KMS-11 (cell line): ENCODE results near the gene FCHSD1.
A peak's percentile ranks its signal among the peaks of the same experiment; 100 is the strongest.

Experiments used
- H2AFZ ChIP-seq: fragments of 200-600 bp; sonication (generic); 2 replicates; pipeline ENCODE4 v1.6.1; 2016; ENCODE audit warnings: antibody characterized with exemption, mixed run types, low read depth
- H3K27ac ChIP-seq: fragments of 200-600 bp; sonication (generic); 2 replicates; pipeline ENCODE4 v1.6.1; 2016; ENCODE audit warnings: mild to moderate bottlenecking, mixed run types
- H3K27me3 ChIP-seq: fragments of 200-600 bp; sonication (generic); 2 replicates; pipeline ENCODE4 v1.6.1; 2017; ENCODE audit warnings: mild to moderate bottlenecking, low read depth, mixed run types, moderate library complexity; ENCODE audit not compliant: insufficient read depth
- H3K36me3 ChIP-seq: fragments of 200-600 bp; sonication (generic); 2 replicates; pipeline ENCODE4 v1.6.1; 2017; ENCODE audit warnings: mild to moderate bottlenecking, mixed run types; ENCODE audit not compliant: insufficient read depth
- H3K4me1 ChIP-seq: fragments of 200-600 bp; sonication (generic); 2 replicates; pipeline ENCODE4 v1.6.1; 2016; ENCODE audit warnings: mild to moderate bottlenecking, low read depth, mixed run types; ENCODE audit not compliant: poor library complexity, severe bottlenecking
- H3K4me2 ChIP-seq: fragments of 200-600 bp; sonication (generic); 2 replicates; pipeline ENCODE4 v1.7.0; 2016; ENCODE audit warnings: mild to moderate bottlenecking, mixed run types
- H3K4me3 ChIP-seq: fragments of 200-600 bp; sonication (generic); IDR thresholded peaks from 2 replicates; pipeline ENCODE4 v1.6.1; 2017; ENCODE audit warnings: low read depth, low read length, mixed read lengths; ENCODE audit not compliant: insufficient read depth
- H3K79me2 ChIP-seq: fragments of 200-600 bp; sonication (generic); 2 replicates; pipeline ENCODE4 v1.6.1; 2016; ENCODE audit warnings: low read depth, mixed run types; ENCODE audit not compliant: insufficient read depth
- H3K9ac ChIP-seq: fragments of 200-600 bp; sonication (generic); 2 replicates; pipeline ENCODE4 v1.6.1; 2016; ENCODE audit warnings: mild to moderate bottlenecking, mixed run types
- H4K20me1 ChIP-seq: fragments of 200-600 bp; sonication (generic); 2 replicates; pipeline ENCODE4 v1.6.1; 2016; ENCODE audit warnings: mild to moderate bottlenecking, mixed run types; ENCODE audit not compliant: insufficient read depth
- TF ChIP-seq, protein P1 (sequence below): fragments of 200-600 bp; sonication (generic); conservative IDR thresholded peaks from 2 replicates; pipeline ENCODE4 v1.6.1; 2017; ENCODE audit warnings: low read depth, mild to moderate bottlenecking, antibody characterized with exemption, low read length, moderate library complexity, mixed read lengths

FCHSD1 gene

DNA sequence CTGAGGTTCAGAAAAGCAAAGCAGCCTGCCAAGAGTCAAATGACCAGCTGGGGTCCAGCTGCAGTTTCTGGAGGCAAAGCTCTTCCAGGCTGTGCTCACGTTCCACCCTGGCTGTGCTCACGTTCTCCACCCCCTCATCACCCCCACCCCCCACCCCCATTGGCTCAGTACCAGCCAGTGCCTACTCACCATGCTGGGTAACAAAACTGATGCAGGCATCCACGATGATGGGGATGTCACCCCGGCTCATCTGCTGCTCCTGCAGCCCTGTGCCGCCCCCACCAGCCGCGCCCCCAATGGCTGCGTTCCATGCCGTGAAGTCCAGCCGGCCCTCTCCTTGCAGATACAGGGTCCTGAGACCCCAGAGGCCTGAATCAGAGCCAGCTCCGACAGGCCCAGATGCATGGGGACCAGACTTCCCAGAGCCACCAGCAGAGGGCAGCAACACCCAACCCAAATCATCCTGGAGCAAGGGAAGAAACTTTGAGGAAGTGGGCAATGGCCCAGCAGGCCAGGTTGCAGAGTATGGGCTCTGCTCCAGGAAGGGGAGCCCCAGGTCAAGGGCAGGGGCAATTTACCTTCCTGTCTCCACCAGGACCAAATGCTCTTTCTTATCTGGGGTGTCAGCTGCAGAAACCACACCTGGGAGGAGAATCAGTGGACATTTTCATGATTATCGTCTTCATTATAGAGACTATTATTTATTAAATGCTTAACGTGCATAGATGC is 13.7 kb upstream of the FCHSD1 start:
- no peak overlapping the region for H3K9ac ChIP-seq
- peak overlapping the region; percentile 77; the same call in 1 of the 2 replicates for H2AFZ ChIP-seq
- H3K27me3 ChIP-seq: no peaks in the 10 kb centered on the region
- H3K79me2 ChIP-seq: no peaks in the 10 kb centered on the region
- no peaks in the 10 kb centered on the region for H3K4me1 ChIP-seq
- H3K4me2 ChIP-seq: no peak overlapping the region
- no peaks in the 10 kb centered on the region for H3K36me3 ChIP-seq
- H4K20me1 ChIP-seq: no peaks in the 10 kb centered on the region
- no peak overlapping the region for H3K27ac ChIP-seq
- TF ChIP-seq, protein P1, sequence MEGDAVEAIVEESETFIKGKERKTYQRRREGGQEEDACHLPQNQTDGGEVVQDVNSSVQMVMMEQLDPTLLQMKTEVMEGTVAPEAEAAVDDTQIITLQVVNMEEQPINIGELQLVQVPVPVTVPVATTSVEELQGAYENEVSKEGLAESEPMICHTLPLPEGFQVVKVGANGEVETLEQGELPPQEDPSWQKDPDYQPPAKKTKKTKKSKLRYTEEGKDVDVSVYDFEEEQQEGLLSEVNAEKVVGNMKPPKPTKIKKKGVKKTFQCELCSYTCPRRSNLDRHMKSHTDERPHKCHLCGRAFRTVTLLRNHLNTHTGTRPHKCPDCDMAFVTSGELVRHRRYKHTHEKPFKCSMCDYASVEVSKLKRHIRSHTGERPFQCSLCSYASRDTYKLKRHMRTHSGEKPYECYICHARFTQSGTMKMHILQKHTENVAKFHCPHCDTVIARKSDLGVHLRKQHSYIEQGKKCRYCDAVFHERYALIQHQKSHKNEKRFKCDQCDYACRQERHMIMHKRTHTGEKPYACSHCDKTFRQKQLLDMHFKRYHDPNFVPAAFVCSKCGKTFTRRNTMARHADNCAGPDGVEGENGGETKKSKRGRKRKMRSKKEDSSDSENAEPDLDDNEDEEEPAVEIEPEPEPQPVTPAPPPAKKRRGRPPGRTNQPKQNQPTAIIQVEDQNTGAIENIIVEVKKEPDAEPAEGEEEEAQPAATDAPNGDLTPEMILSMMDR: peak; percentile 94
- no peak overlapping the region for H3K4me3 ChIP-seq

DNA sequence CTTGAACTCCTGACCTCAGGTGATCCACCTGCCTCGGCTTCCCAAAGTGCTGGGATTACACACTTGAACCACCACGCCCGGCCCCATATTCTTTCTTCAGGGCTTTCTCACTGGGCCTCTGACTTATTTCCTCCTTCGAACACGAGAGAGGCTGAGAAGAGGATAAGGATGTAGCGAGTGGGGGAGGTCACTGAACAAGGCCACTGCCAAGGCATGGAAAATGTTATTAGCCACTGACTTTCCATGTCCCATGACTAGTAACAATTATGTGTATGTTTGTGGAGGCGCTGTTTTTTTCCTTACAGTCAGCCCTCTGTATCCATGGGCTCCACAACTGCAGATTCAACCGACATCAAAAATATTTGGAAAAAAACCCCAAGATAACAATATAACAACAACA is 12.3 kb upstream of the FCHSD1 start:
- H3K79me2 ChIP-seq: no peaks in the 10 kb centered on the region
- no peak overlapping the region for H3K4me2 ChIP-seq
- no peak overlapping the region for H3K4me3 ChIP-seq
- TF ChIP-seq, protein P1: no peak
- no peak overlapping the region for H3K9ac ChIP-seq
- no peaks in the 10 kb centered on the region for H3K4me1 ChIP-seq
- H3K36me3 ChIP-seq: no peaks in the 10 kb centered on the region
- no peaks in the 10 kb centered on the region; the same call in 1 of the 2 replicates for H3K27me3 ChIP-seq
- H3K27ac ChIP-seq: no peak overlapping the region
- H2AFZ ChIP-seq: no peak overlapping the region
- no peaks in the 10 kb centered on the region for H4K20me1 ChIP-seq

DNA sequence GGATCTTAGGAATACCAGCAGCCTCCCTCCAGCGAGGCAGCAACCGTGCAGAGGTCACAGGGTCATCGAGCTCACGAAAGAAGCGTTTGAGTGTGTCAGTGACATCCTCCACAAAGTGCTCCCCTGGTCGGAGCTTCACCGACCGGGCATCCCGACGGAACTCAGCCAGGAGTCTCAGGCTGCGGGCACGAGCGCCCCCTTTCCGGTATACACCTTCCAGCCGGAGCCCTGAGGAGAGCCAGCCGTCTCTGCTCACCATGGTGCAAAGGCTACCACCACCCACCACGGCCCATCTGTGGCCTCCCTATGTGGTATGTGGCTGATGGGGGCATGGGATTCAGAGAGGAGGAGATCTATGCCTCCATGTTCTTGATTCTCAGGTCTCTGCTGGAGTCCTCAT is 10.8 kb upstream of the FCHSD1 start:
- no peaks in the 10 kb centered on the region for H4K20me1 ChIP-seq
- H3K79me2 ChIP-seq: no peaks in the 10 kb centered on the region
- no peaks in the 10 kb centered on the region for H3K4me1 ChIP-seq
- H3K27me3 ChIP-seq: no peaks in the 10 kb centered on the region; the same call in 1 of the 2 replicates
- H3K9ac ChIP-seq: no peak overlapping the region
- no peak overlapping the region for H3K4me3 ChIP-seq
- H2AFZ ChIP-seq: no peak overlapping the region
- no peak overlapping the region for H3K4me2 ChIP-seq
- H3K27ac ChIP-seq: no peak overlapping the region
- TF ChIP-seq, protein P1: no peak
- H3K36me3 ChIP-seq: no peaks in the 10 kb centered on the region

DNA sequence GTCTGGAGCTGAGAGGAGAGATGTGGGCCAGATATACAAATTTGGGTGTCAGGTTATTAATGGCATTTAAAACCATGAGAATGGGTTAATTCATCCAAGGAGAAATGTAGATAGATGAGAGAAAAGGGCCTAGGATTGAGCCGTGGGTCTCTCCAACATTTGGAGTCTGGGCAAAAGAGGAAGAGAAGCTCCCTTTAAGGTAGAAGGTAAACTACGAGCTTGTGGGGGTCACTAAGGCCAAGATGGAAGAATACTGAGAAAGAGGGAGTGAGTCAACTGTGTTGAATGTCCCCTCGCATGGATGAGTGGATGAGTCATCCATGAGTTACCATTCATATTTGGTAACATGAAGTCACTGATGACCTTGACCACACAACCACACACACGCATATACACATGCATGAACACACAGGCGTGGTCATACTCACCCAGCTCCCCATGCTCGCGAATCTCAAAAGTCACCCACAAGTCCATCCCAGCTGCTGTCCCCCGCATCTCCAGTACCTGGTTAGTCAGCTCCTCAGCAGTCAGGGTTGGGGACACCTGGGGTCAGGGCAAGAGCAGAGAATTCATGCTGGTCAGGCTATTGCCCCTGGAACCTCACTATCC is 6.8 kb upstream of the FCHSD1 start:
- Histone ChIP-seq H4K20me1 (no peaks in the 10 kb centered on the region), H3K4me2 (no peak overlapping the region), H3K36me3 (no peaks in the 10 kb centered on the region), H3K4me3 (no peak overlapping the region), H3K27ac (no peak overlapping the region), H3K4me1 (no peaks in the 10 kb centered on the region), H2AFZ (no peak overlapping the region), H3K9ac (no peak overlapping the region), H3K27me3 (no peaks in the 10 kb centered on the region; the same call in 1 of the 2 replicates), H3K79me2 (no peaks in the 10 kb centered on the region)
- TF ChIP-seq, protein P1: no peak
